ENCODE measurements around the gene ACTL7B.

The ACTL7B gene

GRCh38 chr9:108832179-108832500, 23.6 kb downstream of the ACTL7B start:
- ChIA-PET POLR2A (no interaction called here), CTCF (no interaction called here)
- Histone ChIP-seq H3K27ac (ENCODE audit: extremely low read depth, low read depth, low read length) (no peak overlapping the region), H3K4me1 (ENCODE audit: control insufficient read depth, insufficient read depth, low read length) (no peaks in the 10 kb centered on the region), H3K36me3 (ENCODE audit: control insufficient read depth in 2 of 2, insufficient read depth in 1 of 2, low read length in 2 of 2) (no peaks in the 10 kb centered on the region), H3K9me3 (ENCODE audit: control insufficient read depth, insufficient read depth, low read depth, low read length) (no peaks in the 10 kb centered on the region), H3K4me3 (ENCODE audit: low read depth, low read length) (no peak overlapping the region)
- TF ChIP-seq ZNF785 (tag by site-specific recombination; IDR thresholded peaks at IDR 0.05), result no peak

- CTCF ChIA-PET, result interaction anchor here (0.6 kb wide), 1 partner anchor 1481 kb away, joined by 3 read pairs; no protein-coding TSS in a partner anchor
- Histone ChIP-seq H3K4me3 (ENCODE audit: low read depth, low read length) (no peak overlapping the region), H3K9me3 (ENCODE audit: control insufficient read depth, insufficient read depth, low read depth, low read length) (no peaks in the 10 kb centered on the region), H3K27ac (ENCODE audit: extremely low read depth, low read depth, low read length) (no peak overlapping the region), H3K4me1 (ENCODE audit: control insufficient read depth, insufficient read depth, low read length) (no peaks in the 10 kb centered on the region), H3K36me3 (ENCODE audit: control insufficient read depth in 2 of 2, insufficient read depth in 1 of 2, low read length in 2 of 2) (no peaks in the 10 kb centered on the region)
- POLR2A ChIA-PET, result no interaction called here
- TF ChIP-seq PRDM10 (tag by site-specific recombination; IDR thresholded peaks at IDR 0.05) (peak; percentile 36; the same call in 1 of the 2 replicates), MYNN (tag by site-specific recombination; IDR thresholded peaks at IDR 0.05; ENCODE audit: borderline replicate concordance) (no peak)
Measured at GRCh38 chr9:108831496-108832178, 24.1 kb downstream of the ACTL7B start.

GRCh38 chr9:108830272-108830671, 25.5 kb downstream of the ACTL7B start:
- POLR2A ChIA-PET, result interaction anchor here (0.7 to 0.8 kb wide), 2 partner anchors 165 to 1737 kb away, joined by 5 to 8 read pairs; no protein-coding TSS in a partner anchor
- H3K36me3 ChIP-seq (ENCODE audit: control insufficient read depth in 2 of 2, insufficient read depth in 1 of 2, low read length in 2 of 2), result no peaks in the 10 kb centered on the region
- TF ChIP-seq ZNF335 (tag by site-specific recombination; conservative IDR thresholded peaks at IDR 0.05) (no peak), FEZF1 (tag by site-specific recombination; IDR thresholded peaks at IDR 0.05) (no peak), ZEB2 (tag by site-specific recombination; IDR thresholded peaks at IDR 0.05) (no peak), REPIN1 (tag by site-specific recombination; IDR thresholded peaks at IDR 0.05; ENCODE audit: low read depth) (no peak), ZBTB21 (tag by site-specific recombination; IDR thresholded peaks at IDR 0.05) (no peak), ZFP3 (tag by site-specific recombination; IDR thresholded peaks at IDR 0.05; ENCODE audit: low read depth) (no peak), ZBTB17 (tag by site-specific recombination; IDR thresholded peaks at IDR 0.05) (no peak), ZNF660 (tag by site-specific recombination; IDR thresholded peaks at IDR 0.05) (no peak), OSR2 (tag by site-specific recombination; IDR thresholded peaks at IDR 0.05) (no peak), ZBTB10 (tag by site-specific recombination; IDR thresholded peaks at IDR 0.05) (no peak), ZNF548 (tag by site-specific recombination; IDR thresholded peaks at IDR 0.05) (no peak)
- no peak overlapping the region for H3K4me3 ChIP-seq (ENCODE audit: low read depth, low read length)
- no peaks in the 10 kb centered on the region for H3K4me1 ChIP-seq (ENCODE audit: control insufficient read depth, insufficient read depth, low read length)
- H3K9me3 ChIP-seq (ENCODE audit: control insufficient read depth, insufficient read depth, low read depth, low read length), result no peaks in the 10 kb centered on the region
- CTCF ChIA-PET, result interaction anchor here (0.7 to 0.8 kb wide), 2 partner anchors 17 to 67 kb away, joined by 3 read pairs; no protein-coding TSS in a partner anchor
- no peak overlapping the region for H3K27ac ChIP-seq (ENCODE audit: extremely low read depth, low read depth, low read length)
